SK-N-SH (cell line): Measurements from ENCODE around the gene TAS2R3. TPM values are rescaled to one million over a fixed set of nuclear protein-coding genes. Genes with fewer than 3 reads are reported as not detected.
A peak's percentile ranks its signal among the peaks of the same experiment; 100 is the strongest.

Source experiments
- CTCF ChIA-PET: fragments of 300-600, 350-600 bp; formaldehyde crosslinking; extraction: SDS; loops from one replicate; lab custom pipeline; 2021; lab: Yijun Ruan, JAX
- POLR2A ChIA-PET: fragments of 350-600 bp; sonication (Branson Sonifier 250); formaldehyde crosslinking; extraction: SDS; loops from one replicate; lab custom pipeline; 2020; ENCODE audit warnings: antibody characterized with exemption, inconsistent platforms; lab: Yijun Ruan, JAX
- DNase-seq: peaks from one replicate; pipeline ENCODE4 v3.0.0; 2012
- H2AFZ ChIP-seq: fragments of 200-600 bp; sonication (generic); 2 replicates; pipeline ENCODE4 v1.8.1; 2016; ENCODE audit warnings: antibody characterized with exemption, mild to moderate bottlenecking, low read depth
- H3F3A ChIP-seq: fragments of 200-600 bp; sonication (generic); replicated peaks from 2 replicates; pipeline ENCODE3; 2016; ENCODE audit warnings: antibody characterized with exemption, mild to moderate bottlenecking; ENCODE audit not compliant: insufficient read depth
- H3K27ac ChIP-seq, 2 experiments: fragments of 200-500 bp in 1 of 2; fragments of 200-600 bp in 1 of 2; sonication (Bioruptor generic) in 1 of 2; sonication (generic), shearing (Covaris generic) in 1 of 2; 2 replicates each; pipeline versions ENCODE4 v1.5.1 to v1.6.1; 2014 to 2016; ENCODE audit warnings: low read depth in 2 of 2, inconsistent platforms in 1 of 2, low read length in 1 of 2, mild to moderate bottlenecking in 1 of 2, mixed read lengths in 1 of 2
- H3K27me3 ChIP-seq: fragments of 200-600 bp; sonication (generic), shearing (Covaris generic); 2 replicates; pipeline ENCODE4 v1.6.1; 2016; ENCODE audit warnings: mixed run types; ENCODE audit not compliant: insufficient read depth
- H3K36me3 ChIP-seq, 2 experiments: fragments of 200-500 bp in 1 of 2; fragments of 200-600 bp in 1 of 2; sonication (Bioruptor generic) in 1 of 2; sonication (generic) in 1 of 2; replicated peaks in 1 of 2; 2 replicates each; pipeline versions ENCODE3 to v1.5.1; 2014 to 2016; ENCODE audit warnings: low read length in 1 of 2, mild to moderate bottlenecking in 1 of 2; ENCODE audit not compliant: insufficient read depth in 2 of 2, control insufficient read depth in 1 of 2
- H3K4me1 ChIP-seq, 2 experiments: fragments of 200-500 bp in 1 of 2; fragments of 200-600 bp in 1 of 2; sonication (Bioruptor generic) in 1 of 2; sonication (generic), shearing (Covaris generic) in 1 of 2; 2 replicates each; pipeline versions ENCODE4 v1.5.1 to v1.6.1; 2014 to 2016; ENCODE audit warnings: low read depth in 1 of 2, low read length in 1 of 2, mixed run types in 1 of 2; ENCODE audit not compliant: insufficient read depth in 2 of 2, control insufficient read depth in 1 of 2
- H3K4me2 ChIP-seq: fragments of 200-600 bp; sonication (generic), shearing (Covaris generic); 2 replicates; pipeline ENCODE4 v1.6.1; 2017; ENCODE audit warnings: mixed run types
- H3K4me3 ChIP-seq, 2 experiments: fragments of 200-500 bp in 1 of 2; fragments of 200-600 bp in 1 of 2; sonication (Bioruptor generic) in 1 of 2; sonication (generic), shearing (Covaris generic) in 1 of 2; 2 replicates each; pipeline versions ENCODE4 v1.5.1 to v1.8.1; 2014 to 2016; ENCODE audit warnings: low read depth in 2 of 2, inconsistent platforms in 1 of 2, low read length in 1 of 2, mild to moderate bottlenecking in 1 of 2, mixed read lengths in 1 of 2, moderate library complexity in 1 of 2
- H3K79me2 ChIP-seq: fragments of 200-600 bp; sonication (generic); 2 replicates; pipeline ENCODE4 v1.8.1; 2017; ENCODE audit warnings: mild to moderate bottlenecking; ENCODE audit not compliant: insufficient read depth
- H3K9ac ChIP-seq: fragments of 200-600 bp; sonication (generic); 2 replicates; pipeline ENCODE4 v1.6.1; 2017; ENCODE audit warnings: mixed run types
- H3K9me2 ChIP-seq: fragments of 200-600 bp; sonication (generic); 2 replicates; pipeline ENCODE4 v1.6.1; 2017; ENCODE audit warnings: mixed run types
- H3K9me3 ChIP-seq: fragments of 200-600 bp; sonication (generic); 2 replicates; pipeline ENCODE4 v1.6.1; 2017; ENCODE audit warnings: mixed run types, mild to moderate bottlenecking, moderate library complexity
- H4K20me1 ChIP-seq: fragments of 200-600 bp; sonication (generic); 2 replicates; pipeline ENCODE4 v1.6.1; 2017; ENCODE audit warnings: mild to moderate bottlenecking, mixed run types; ENCODE audit not compliant: insufficient read depth
- EP300 ChIP-seq, 2 experiments: IDR thresholded peaks; 2 replicates each; pipeline versions ENCODE4 v1.4.0 to v1.6.1; 2012; ENCODE audit warnings: borderline replicate concordance in 1 of 2, low read depth in 1 of 2, low read length in 1 of 2
- EZH2phosphoT487 ChIP-seq: fragments of 200-600 bp; sonication (generic); IDR thresholded peaks from 2 replicates; pipeline ENCODE4 v1.6.1; 2017; ENCODE audit warnings: low read depth, mixed run types, mild to moderate bottlenecking, antibody characterized with exemption, moderate library complexity, borderline replicate concordance
- GATA2 ChIP-seq: sonication (generic); formaldehyde crosslinking; IDR thresholded peaks from 2 replicates; pipeline ENCODE4 v1.5.0; 2020; ENCODE audit warnings: mild to moderate bottlenecking, missing genetic modification reagents
- JUND ChIP-seq: IDR thresholded peaks from 2 replicates; pipeline ENCODE4 v1.4.0; 2012
- MEF2A ChIP-seq: IDR thresholded peaks from 2 replicates; pipeline ENCODE4 v1.4.0; 2012; ENCODE audit warnings: low read depth, borderline replicate concordance
- NFIC ChIP-seq: IDR thresholded peaks from 2 replicates; pipeline ENCODE4 v1.4.0; 2012; ENCODE audit warnings: borderline replicate concordance
- SMC3 ChIP-seq: IDR thresholded peaks from 2 replicates; pipeline ENCODE4 v1.6.1; 2012; ENCODE audit warnings: low read depth, low read length, improper control_type of control experiment
- TCF12 ChIP-seq: IDR thresholded peaks from 2 replicates; pipeline ENCODE4 v1.4.0; 2012
- WGBS: methylation state at CpG from one replicate; pipeline ENCODE4 v1.1.6; 2017; ENCODE audit warnings: low lambda C conversion rate; 5-methylcytosine and 5-hydroxymethylcytosine counted together
- polyA plus RNA-seq, 3 experiments: library from polyadenylated mRNA; depleted of rRNA; stranded (reverse); fragments of >200 nt; gene quantifications; 2 replicates each; pipeline ENCODE4 v1.2.3, GENCODE V29; 2012
- TF ChIP-seq, protein P1 (sequence below): IDR thresholded peaks from 2 replicates; pipeline ENCODE4 v1.6.1; 2012; ENCODE audit warnings: mild to moderate bottlenecking, low read depth, low read length, moderate library complexity

Gene TAS2R3
- polyA plus RNA-seq, 1 of the 3 experiments (the other 2 are of a cell fraction): not detected

DNA sequence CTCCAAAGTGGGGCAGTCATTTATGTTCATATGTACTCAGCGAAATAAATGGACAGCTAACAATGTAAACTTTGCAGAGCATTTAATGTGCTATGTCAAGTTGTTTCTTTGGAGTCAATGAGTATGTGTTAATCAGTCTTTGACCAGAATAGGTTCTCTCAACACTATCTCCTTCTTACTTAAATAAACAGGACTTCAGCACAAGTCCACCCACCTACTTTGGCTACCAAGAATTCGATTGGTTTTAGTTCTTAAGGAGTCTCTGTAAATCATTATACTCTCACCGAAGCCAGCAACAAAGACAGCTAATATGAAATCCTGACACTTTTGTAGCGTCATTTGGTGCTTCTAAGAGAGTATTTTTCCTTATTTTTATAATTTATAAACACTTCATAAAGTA is 48.9 kb upstream of the TAS2R3 start:
- no peaks in the 10 kb centered on the region for H4K20me1 ChIP-seq
- no peaks in the 10 kb centered on the region for H3K79me2 ChIP-seq
- no peak overlapping the region for H3K4me3 ChIP-seq
- no peak overlapping the region for H3K4me2 ChIP-seq
- H3K9me3 ChIP-seq: no peaks in the 10 kb centered on the region
- no peak overlapping the region for H3K27ac ChIP-seq
- peaks cover 0 to 5% of the 10 kb centered on the region in 2 experiments for H3K36me3 ChIP-seq
- no peak overlapping the region for H3K9ac ChIP-seq
- no peak overlapping the region for H2AFZ ChIP-seq
- ChIA-PET POLR2A (no interaction called here), CTCF (interaction anchor here (1.2 to 3.5 kb wide), 3 partner anchors 13 to 48 kb away, joined by 3 to 26 read pairs (median 4); partner anchors contain the start of gene SSBP1)
- no peaks in the 10 kb centered on the region for H3F3A ChIP-seq
- no peaks in the 10 kb centered on the region for H3K27me3 ChIP-seq
- 32% methylated on average over 4 of the region's 4 CpGs for WGBS
- no peak for TF ChIP-seq JUND
- TF ChIP-seq MEF2A: no peak
- TF ChIP-seq SMC3: no peak
- no peak for TF ChIP-seq GATA2
- no peak for TF ChIP-seq EP300 (IDR thresholded peaks at IDR 0.05; ENCODE audit: borderline replicate concordance in 1 of 2, low read depth in 1 of 2, low read length in 1 of 2)
- TF ChIP-seq NFIC: no peak
- TF ChIP-seq TCF12: no peak
- no peak for DNase-seq
- H3K4me1 ChIP-seq: no peaks in the 10 kb centered on the region
- H3K9me2 ChIP-seq: no peaks in the 10 kb centered on the region; the same call in 1 of the 2 replicates

DNA sequence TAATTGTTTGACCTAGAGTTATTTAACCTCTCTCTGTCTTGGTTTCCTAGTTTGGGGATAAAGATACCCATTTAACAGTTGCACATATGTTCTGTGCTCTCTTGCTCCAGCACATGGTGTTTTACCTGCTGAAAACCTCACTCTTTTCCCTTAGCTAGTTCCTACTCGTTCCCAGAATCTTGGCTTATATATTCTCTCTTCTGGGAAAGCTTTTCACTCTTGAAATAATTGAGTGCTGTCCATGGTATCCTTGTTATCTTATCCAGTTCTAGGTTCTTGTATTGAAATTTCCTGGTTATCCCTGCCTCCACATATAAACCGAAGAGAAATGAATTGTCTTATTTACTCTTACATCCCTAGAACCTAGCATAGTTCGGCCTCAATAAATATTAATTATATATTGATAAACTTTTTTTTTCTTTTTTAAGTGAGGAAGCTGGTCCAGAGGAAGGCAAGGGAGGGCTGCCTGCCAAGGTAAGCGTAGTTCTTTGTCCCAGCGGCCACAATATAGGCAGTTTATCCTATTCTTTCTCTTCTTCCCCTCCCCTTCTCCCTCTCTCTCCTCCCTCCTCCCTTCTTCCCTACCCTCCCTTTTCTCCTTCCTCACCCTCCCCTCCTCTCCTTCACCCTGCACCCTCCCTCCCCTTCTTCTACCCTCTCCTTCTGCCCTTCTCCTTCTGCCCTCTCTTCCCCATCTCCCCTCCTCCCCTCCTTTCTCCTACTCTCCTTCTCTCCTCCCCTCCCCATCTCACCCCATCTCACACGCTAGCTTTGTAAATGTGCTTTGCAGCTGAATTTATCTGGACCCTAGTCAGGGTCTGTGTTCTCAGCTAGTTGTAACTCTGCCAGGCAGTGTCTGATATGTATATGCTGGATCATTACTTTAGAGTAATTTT is 47.9 kb upstream of the TAS2R3 start:
- no peaks in the 10 kb centered on the region for H3K27me3 ChIP-seq
- H3K36me3 ChIP-seq: peaks cover 0 to 5% of the 10 kb centered on the region in 2 experiments
- H3K9me2 ChIP-seq: no peaks in the 10 kb centered on the region; the same call in 1 of the 2 replicates
- no peaks in the 10 kb centered on the region for H4K20me1 ChIP-seq
- no peaks in the 10 kb centered on the region for H3K9me3 ChIP-seq
- no peaks in the 10 kb centered on the region for H3K4me1 ChIP-seq
- no peak overlapping the region for H3K27ac ChIP-seq
- POLR2A ChIA-PET: no interaction called here
- CTCF ChIA-PET: interaction anchor here (1.3 to 3.5 kb wide), 3 partner anchors 22 to 61 kb away, joined by 3 to 26 read pairs (median 4); partner anchors contain the start of gene SSBP1
- DNase-seq: no peak
- WGBS: 68% methylated on average over 6 of the region's 6 CpGs
- H2AFZ ChIP-seq: no peak overlapping the region
- TF ChIP-seq EZH2phosphoT487: no peak
- TF ChIP-seq, protein P1, sequence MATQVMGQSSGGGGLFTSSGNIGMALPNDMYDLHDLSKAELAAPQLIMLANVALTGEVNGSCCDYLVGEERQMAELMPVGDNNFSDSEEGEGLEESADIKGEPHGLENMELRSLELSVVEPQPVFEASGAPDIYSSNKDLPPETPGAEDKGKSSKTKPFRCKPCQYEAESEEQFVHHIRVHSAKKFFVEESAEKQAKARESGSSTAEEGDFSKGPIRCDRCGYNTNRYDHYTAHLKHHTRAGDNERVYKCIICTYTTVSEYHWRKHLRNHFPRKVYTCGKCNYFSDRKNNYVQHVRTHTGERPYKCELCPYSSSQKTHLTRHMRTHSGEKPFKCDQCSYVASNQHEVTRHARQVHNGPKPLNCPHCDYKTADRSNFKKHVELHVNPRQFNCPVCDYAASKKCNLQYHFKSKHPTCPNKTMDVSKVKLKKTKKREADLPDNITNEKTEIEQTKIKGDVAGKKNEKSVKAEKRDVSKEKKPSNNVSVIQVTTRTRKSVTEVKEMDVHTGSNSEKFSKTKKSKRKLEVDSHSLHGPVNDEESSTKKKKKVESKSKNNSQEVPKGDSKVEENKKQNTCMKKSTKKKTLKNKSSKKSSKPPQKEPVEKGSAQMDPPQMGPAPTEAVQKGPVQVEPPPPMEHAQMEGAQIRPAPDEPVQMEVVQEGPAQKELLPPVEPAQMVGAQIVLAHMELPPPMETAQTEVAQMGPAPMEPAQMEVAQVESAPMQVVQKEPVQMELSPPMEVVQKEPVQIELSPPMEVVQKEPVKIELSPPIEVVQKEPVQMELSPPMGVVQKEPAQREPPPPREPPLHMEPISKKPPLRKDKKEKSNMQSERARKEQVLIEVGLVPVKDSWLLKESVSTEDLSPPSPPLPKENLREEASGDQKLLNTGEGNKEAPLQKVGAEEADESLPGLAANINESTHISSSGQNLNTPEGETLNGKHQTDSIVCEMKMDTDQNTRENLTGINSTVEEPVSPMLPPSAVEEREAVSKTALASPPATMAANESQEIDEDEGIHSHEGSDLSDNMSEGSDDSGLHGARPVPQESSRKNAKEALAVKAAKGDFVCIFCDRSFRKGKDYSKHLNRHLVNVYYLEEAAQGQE: peak; percentile 69; the same call in 1 of the 2 replicates
- H3K4me3 ChIP-seq: no peak overlapping the region
- no peak overlapping the region for H3K9ac ChIP-seq
- no peak overlapping the region for H3K4me2 ChIP-seq
- no peaks in the 10 kb centered on the region for H3F3A ChIP-seq
- H3K79me2 ChIP-seq: no peaks in the 10 kb centered on the region
